GM12864 (cell line): ENCODE results near the gene RAB6A.
"Not testable (repeated sequence)": the region's sequence is repeated elsewhere in the genome, so short reads cannot be mapped to it uniquely, and the experiment has no call there.

Experiments used
- DNase-seq: peaks from one replicate; pipeline ENCODE4 v3.0.0-alpha.2; 2011; ENCODE audit warnings: low read depth
- H3K4me3 ChIP-seq: 2 replicates; pipeline ENCODE4 v1.5.1; 2011; ENCODE audit warnings: mild to moderate bottlenecking, low read depth, low read length, control low read depth
- TF ChIP-seq, protein P1 (sequence below): IDR thresholded peaks from 2 replicates; pipeline ENCODE4 v1.5.1; 2011; ENCODE audit warnings: low read depth, mild to moderate bottlenecking, moderate library complexity, low read length, control low read depth, inconsistent platforms; ENCODE audit errors: missing control alignments

The RAB6A gene

DNA sequence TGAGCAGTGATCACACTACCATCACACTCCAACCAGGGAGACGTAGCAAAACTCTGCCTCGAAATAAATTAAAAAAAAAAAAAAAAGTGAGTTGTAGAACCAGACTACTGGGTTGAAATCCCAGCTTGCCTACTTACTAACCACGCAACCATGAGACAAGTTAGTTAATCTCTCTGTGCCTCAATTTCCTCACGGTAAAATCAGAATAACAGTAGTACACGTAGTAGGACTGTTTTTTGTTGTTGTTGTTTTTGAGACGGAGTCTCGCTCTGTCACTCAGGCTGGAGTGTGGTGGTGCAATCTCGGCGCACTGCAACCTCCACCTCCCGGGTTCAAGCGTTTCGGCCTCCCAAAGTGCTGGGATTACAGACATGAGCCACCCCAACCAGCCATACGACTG, 14.2 kb downstream of the RAB6A start:
- no peak for DNase-seq
- TF ChIP-seq, protein P1, sequence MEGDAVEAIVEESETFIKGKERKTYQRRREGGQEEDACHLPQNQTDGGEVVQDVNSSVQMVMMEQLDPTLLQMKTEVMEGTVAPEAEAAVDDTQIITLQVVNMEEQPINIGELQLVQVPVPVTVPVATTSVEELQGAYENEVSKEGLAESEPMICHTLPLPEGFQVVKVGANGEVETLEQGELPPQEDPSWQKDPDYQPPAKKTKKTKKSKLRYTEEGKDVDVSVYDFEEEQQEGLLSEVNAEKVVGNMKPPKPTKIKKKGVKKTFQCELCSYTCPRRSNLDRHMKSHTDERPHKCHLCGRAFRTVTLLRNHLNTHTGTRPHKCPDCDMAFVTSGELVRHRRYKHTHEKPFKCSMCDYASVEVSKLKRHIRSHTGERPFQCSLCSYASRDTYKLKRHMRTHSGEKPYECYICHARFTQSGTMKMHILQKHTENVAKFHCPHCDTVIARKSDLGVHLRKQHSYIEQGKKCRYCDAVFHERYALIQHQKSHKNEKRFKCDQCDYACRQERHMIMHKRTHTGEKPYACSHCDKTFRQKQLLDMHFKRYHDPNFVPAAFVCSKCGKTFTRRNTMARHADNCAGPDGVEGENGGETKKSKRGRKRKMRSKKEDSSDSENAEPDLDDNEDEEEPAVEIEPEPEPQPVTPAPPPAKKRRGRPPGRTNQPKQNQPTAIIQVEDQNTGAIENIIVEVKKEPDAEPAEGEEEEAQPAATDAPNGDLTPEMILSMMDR, result no peak
- H3K4me3 ChIP-seq, result no peak overlapping the region

DNA sequence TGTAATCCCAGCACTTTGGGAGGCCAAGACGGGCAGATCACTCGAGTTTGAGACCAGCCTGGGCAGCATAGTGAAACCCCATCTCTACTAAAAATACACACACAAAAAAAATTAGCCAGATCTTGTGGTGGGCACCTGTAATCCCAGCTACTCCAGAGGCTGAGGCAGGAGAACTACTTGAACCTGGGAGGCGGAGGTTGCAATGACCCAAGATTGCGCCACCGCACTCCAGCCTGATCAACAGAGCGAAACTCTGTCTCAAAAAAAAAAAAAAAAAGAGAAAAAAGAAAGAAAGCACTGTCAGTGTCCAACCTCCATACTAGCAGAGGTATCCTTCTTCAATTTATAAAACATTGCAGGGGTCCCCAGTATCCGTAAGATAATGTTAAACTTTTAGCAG, 17.8 kb downstream of the RAB6A start:
- no peak for DNase-seq
- TF ChIP-seq, protein P1, result no peak
- H3K4me3 ChIP-seq, result no peak overlapping the region

DNA sequence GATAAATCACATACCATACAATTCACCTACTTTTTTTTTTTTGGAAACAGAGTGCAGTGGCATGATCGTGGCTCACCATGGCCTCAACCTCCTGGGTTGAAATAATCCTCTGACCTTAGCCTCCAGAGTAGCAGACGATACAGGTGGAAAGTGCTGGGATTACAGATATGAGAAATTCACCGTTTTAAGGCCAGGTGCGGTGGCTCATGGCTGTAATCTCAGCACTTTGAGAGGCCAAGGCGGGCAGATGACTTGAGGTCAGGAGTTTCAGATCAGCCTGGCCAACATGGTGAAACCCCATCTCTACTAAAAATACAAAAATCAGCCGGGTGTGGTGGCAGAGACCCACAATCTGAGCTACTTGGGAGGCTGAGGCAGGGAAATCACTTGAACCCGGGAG, 24.9 kb downstream of the RAB6A start:
- peak; percentile 10 for DNase-seq
- H3K4me3 ChIP-seq, result not testable (repeated sequence)

DNA sequence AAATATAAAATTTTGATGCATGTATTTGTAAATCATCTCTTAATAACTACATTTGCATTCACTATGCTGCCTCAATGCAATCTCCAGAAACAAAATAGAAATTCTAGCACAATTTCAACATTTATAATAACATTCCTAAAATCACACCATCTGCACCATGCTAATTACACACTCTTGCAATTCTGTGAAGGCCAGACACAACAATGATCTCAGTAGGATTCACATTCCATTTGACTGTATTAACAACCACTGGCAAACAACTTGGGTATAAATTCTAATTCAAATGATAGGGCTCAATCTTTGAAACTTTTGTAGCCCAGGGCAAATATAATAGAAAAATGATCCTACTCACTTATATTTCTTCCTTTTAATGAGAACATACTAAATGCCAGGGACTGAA, 25.9 kb downstream of the RAB6A start:
- H3K4me3 ChIP-seq, result no peak overlapping the region
- TF ChIP-seq, protein P1, result no peak
- no peak for DNase-seq

DNA sequence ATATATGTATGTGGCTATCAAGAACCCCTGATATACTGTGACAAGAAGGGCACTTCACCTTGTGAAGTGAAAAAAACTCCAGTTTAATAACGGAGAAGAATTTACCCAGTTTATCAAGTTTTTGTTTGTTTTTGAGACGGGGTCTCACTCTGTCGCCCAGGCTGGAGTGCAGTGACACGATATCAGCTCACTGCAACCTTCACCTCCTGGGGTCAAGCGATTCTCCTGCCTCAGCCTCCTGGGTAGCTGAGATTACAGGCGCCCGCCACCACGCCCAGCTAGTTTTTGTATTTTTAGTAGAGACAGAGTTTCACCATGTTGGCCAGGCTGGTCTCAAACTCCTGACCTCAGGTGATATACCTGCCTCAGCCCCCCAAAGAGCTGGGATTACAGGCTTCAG, 26.9 kb downstream of the RAB6A start:
- not testable (repeated sequence) for H3K4me3 ChIP-seq

DNA sequence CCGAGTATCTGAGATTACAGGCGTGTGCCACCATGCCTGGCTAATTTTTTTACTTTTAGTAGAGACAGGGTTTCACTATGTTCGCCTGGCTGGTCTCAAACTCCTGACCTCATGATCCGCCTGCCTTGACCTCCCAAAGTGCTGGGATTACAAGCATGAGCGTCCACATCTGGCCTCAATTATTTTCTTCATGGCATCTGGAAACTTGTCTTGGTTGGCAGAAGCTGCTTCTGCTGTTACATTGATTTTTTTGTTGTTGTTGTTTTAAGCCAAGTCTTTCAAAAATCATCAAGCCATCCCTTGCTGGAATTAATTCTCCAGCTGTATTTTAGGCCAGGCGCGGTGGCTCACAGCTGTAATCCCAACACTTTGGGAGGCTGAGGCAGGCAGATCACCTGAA, 27.9 kb downstream of the RAB6A start:
- not testable (repeated sequence) for DNase-seq, H3K4me3 ChIP-seq

More for the DNA sequence above, 26.9 kb downstream of the RAB6A start:
- DNase-seq, result not testable (repeated sequence)

DNA sequence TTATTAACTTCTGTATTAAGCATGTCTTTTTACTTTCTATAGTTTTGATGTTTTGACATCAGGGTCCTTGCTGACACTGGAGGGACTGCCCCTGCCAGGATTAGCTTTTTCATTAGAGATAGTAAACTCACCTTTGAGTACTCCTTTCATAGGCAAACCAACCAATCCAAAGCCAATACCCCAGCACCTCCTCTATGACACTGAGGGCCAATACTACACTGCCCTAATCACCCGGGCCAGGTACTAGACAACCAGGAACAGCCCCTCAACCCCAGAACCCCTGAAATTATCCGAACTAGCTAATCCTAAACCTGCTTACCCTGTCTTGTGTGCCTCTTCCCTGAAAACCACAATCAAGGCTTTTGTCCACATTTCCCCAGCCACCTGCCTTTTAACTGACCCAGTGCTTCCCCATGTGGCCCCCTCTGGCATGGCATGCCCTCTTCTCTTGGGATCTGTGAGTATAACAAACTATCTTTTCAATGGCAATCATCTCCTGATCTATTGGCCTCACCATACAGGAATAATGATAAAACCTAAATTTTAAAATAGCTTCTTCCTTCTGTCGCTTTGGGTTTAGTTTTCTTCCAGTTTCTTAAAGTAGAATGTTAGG, 31.2 kb downstream of the RAB6A start:
- TF ChIP-seq, protein P1, result peak; percentile 57
- DNase-seq, result no peak

DNA sequence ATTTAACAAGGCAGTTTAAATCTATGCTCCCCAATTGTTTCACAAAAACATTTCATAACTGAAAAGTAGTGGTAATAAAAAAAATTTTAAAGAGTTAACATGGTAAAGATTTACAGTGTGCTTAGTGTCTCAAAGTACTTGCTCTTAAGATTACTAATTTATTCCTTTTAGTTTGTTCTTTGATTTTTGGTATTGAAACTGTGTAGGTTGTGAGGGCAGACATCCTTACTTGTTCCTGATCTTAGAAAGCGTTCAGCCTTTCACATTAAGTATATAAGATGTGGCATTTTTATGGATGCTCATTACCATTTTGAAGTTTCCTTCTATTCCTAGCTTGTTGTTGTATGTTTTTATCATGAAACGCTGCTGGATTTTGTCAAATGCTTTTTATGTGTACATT, 32.9 kb downstream of the RAB6A start:
- TF ChIP-seq, protein P1, result no peak
- DNase-seq, result no peak
- H3K4me3 ChIP-seq, result no peak overlapping the region

More for the DNA sequence above, 31.2 kb downstream of the RAB6A start:
- no peak overlapping the region for H3K4me3 ChIP-seq

DNA sequence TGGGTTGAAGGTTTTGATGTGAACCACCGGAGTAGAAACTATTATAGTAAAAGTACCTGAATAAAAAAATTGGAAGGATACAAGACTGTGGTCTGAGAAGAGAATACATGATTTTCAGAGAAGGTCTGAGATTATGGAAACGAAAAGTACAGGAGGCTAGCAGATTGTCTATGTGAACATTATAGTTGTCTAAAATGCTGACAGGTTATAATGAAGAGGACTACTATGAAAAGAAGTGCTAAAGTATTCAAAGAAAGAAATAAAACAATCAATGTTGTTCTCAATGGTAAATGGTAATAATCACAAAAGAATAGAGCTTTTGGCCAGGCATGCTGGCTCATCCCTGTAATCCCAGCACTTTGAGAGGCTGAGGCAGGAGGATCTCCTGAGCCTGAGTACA, 34.0 kb downstream of the RAB6A start:
- DNase-seq, result no peak
- TF ChIP-seq, protein P1, result no peak
- H3K4me3 ChIP-seq, result no peak overlapping the region
